ENCODE measurements around the gene TNFSF11. TPM values are rescaled to one million over a fixed set of nuclear protein-coding genes. Genes with fewer than 3 reads are reported as not detected.

The TNFSF11 gene
- total RNA-seq, 2 donors from 2014 or later: not detected

GRCh38 chr13:42645717-42646116, 71.8 kb downstream of the TNFSF11 start:
- intact Hi-C loops (cut with DNase I): no loop called here

GRCh38 chr13:42649141-42649540, 75.2 kb downstream of the TNFSF11 start:
- no peak for ATAC-seq
- intact Hi-C loops (cut with DNase I): no loop called here
- no peak for DNase-seq

More at GRCh38 chr13:42645717-42646116, 71.8 kb downstream of the TNFSF11 start:
- ATAC-seq (no peak), DNase-seq (no peak)

GRCh38 chr13:42649831-42650230, 75.9 kb downstream of the TNFSF11 start:
- no peak for ATAC-seq
- intact Hi-C loops (cut with DNase I): loop anchor here in 1 of 2 donors (10.0 kb wide), 1 partner anchor 305 kb away; no protein-coding TSS in a partner anchor
- DNase-seq: no peak

- intact Hi-C loops (cut with DNase I): loop anchor here in 1 of 2 donors (10.0 kb wide), 1 partner anchor 304 kb away; no protein-coding TSS in a partner anchor
- no peak for DNase-seq
- ATAC-seq: no peak
These were observed 76.6 kb downstream of the TNFSF11 start for GRCh38 chr13:42650506-42650905.

- no peak for DNase-seq
- intact Hi-C loops (cut with DNase I): loop anchor here in 1 of 2 donors (10.0 kb wide), 1 partner anchor 303 kb away; no protein-coding TSS in a partner anchor
- no peak for ATAC-seq
These were observed 78.1 kb downstream of the TNFSF11 start for GRCh38 chr13:42651936-42652641.

- ATAC-seq (no peak), DNase-seq (no peak)
- intact Hi-C loops (cut with DNase I): loop anchor here in 1 of 2 donors (10.0 kb wide), 1 partner anchor 302 kb away; no protein-coding TSS in a partner anchor
These were observed 78.9 kb downstream of the TNFSF11 start for GRCh38 chr13:42652642-42653415.

GRCh38 chr13:42653679-42654078, 79.7 kb downstream of the TNFSF11 start:
- DNase-seq (no peak), ATAC-seq (no peak)
- intact Hi-C loops (cut with DNase I): loop anchor here in 1 of 2 donors (10.0 kb wide), 1 partner anchor 301 kb away; no protein-coding TSS in a partner anchor

- intact Hi-C loops (cut with DNase I): loop anchor here in 1 of 2 donors (10.0 kb wide), 1 partner anchor 301 kb away; no protein-coding TSS in a partner anchor
- no peak for DNase-seq
- no peak for ATAC-seq
These were observed 80.3 kb downstream of the TNFSF11 start for GRCh38 chr13:42654212-42654611.

GRCh38 chr13:42654722-42655121, 80.8 kb downstream of the TNFSF11 start:
- intact Hi-C loops (cut with DNase I): loop anchor here in 1 of 2 donors (10.0 kb wide), 1 partner anchor 300 kb away; no protein-coding TSS in a partner anchor
- no peak for ATAC-seq

GRCh38 chr13:42656161-42656560, 82.2 kb downstream of the TNFSF11 start:
- intact Hi-C loops (cut with DNase I): loop anchor here in 1 of 2 donors (10.0 kb wide), 1 partner anchor 299 kb away; no protein-coding TSS in a partner anchor
- ATAC-seq: no peak

More at GRCh38 chr13:42654722-42655121, 80.8 kb downstream of the TNFSF11 start:
- no peak for DNase-seq

GRCh38 chr13:42656958-42657357, 83.0 kb downstream of the TNFSF11 start:
- ATAC-seq (no peak), DNase-seq (no peak)
- intact Hi-C loops (cut with DNase I): loop anchor here in 1 of 2 donors (10.0 kb wide), 1 partner anchor 298 kb away; no protein-coding TSS in a partner anchor

More at GRCh38 chr13:42656161-42656560, 82.2 kb downstream of the TNFSF11 start:
- no peak for DNase-seq

Other genes with a start within 250 kb of the TNFSF11 start
- gene FAM216B, start 207.4 kb downstream of the TNFSF11 start, total RNA-seq: 10 to 100 TPM; 14.8 to 47.3 TPM